ENCODE results near the gene PIERCE2.
"Not testable (repeated sequence)": the region's sequence is repeated elsewhere in the genome, so short reads cannot be mapped to it uniquely, and the experiment has no call there.

Gene PIERCE2

DNA sequence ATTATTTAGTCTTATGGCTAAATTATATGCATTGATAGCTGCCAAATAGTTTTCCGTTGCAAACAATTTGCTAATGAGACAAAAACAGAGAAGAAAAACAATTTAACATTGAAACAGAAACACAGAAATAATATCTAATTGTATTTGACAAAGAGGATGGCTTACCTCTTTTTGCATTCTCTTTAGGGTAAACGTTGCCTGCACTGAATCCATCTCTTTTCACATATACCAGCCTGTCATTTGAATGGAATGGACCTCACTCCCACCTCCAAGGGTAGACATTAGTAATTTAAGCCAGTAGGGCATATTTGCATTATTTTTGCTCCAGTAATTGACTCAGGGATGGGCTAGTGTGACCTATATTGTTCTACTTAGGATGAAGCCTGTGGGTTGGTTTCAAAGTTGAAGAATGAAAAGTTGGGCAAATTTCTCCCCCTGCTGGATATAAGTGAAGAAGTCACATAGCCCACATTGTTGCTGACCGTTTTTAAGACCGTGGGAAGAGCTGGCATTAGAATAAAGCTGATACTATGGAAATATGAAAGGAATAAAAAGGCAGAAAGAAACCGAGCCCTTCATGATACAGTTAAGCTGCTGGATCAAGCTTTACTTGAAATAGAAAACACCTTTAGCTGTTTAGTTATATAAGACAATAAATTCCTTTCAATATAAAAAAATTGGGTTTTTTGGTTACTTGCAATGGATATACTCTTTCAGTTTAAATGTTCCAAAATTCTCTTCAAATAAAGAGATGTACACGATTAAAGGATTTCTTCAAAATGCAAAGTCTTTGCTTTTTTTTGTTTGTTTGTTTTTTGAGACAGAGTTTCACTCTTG, 26.9 kb downstream of the PIERCE2 start:
- DNase-seq (ENCODE audit: low read depth, low spot score), result no peak

- DNase-seq (ENCODE audit: low read depth, low spot score), result not testable (repeated sequence)
These were observed 34.8 kb downstream of the PIERCE2 start for GRCh38 chr15:55443141-55443540.

DNA sequence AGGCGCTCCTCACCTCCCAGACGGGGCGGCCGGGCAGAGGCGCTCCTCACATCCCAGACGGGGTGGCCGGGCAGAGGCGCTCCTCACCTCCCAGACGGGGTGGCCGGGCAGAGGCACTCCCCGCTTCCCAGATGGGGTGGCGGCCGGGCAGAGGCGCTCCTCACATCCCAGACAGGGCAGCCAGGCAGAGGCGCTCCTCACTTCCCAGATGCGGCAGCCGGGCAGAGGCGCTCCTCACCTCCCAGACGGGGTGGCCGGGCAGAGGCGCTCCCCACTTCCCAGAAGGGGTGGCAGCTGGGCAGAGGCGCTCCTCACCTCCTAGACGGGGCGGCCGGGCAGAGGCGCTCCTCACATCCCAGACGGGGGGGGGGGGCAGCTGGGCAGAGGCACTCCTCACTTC, 37.6 kb downstream of the PIERCE2 start:
- not testable (repeated sequence) for DNase-seq (ENCODE audit: low read depth, low spot score)

DNA sequence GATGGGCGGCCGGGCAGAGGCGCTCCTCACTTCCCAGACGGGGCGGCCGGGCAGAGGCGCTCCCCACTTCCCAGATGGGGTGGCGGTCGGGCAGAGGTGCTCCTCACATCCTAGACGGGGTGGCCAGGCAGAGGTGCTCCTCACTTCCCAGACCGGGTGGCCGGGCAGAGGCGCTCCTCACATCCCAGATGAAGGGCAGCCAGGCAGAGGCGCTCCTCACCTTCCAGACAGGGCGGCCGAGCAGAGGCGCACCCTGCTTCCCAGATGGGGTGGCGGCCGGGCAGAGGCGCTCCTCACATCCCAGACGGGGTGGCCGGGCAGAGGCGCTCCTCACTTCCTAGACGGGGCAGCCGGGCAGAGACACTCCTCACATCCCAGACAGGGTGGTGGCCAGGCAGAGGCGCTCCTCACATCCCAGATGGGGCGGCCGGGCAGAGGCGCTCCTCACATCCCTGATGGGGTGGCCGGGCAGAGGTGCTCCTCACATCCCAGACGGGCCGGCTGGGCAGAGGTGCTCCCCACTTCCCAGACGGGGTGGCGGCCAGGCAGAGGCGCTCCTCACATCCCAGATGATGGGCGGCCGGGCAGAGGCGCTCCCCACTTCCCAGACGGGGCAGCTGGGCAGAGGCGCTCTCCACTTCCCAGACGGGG, 38.2 kb downstream of the PIERCE2 start:
- DNase-seq (ENCODE audit: low read depth, low spot score), result not testable (repeated sequence)

DNA sequence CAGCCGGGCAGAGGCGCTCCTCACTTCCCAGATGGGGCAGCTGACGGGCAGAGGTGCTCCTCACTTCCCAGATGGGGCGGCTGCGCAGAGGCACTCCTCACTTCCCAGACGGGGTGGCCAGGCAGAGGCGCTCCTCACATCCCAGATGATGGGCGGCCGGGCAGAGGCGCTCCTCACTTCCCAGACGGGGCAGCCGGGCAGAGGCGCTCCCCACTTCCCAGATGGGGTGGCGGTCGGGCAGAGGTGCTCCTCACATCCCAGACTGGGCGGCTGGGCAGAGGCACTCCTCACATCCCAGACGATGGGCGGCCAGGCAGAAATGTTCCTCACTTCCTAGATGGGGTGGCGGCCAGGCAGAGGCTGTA, 38.7 kb downstream of the PIERCE2 start:
- DNase-seq (ENCODE audit: low read depth, low spot score), result not testable (repeated sequence)

- DNase-seq (ENCODE audit: low read depth, low spot score), result no peak
These were observed 49.2 kb downstream of the PIERCE2 start for GRCh38 chr15:55457401-55458022.

DNA sequence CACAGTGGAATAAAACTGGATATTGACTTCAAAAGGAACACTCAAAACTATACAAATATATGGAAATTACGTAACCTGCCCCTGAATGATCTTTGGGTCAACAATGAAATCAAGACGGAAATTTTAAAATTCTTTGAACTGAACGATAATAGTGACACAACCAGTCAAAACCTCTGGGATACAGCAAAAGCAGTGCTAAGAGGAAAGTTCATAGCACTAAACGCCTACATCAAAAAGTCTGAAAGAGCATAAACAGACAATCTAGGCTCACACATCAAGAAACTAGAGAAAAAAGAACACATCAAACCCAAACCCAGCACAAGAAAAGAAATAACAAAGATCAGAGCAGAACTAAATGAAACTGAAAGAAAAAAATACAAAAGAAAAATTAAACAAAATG, 53.2 kb downstream of the PIERCE2 start:
- no peak for DNase-seq (ENCODE audit: low read depth, low spot score)

- DNase-seq (ENCODE audit: low read depth, low spot score), result no peak
These were observed 60.0 kb downstream of the PIERCE2 start for GRCh38 chr15:55468321-55468720.
